ENCODE data around the gene PRDM2. TPM values are rescaled to one million over a fixed set of nuclear protein-coding genes. Genes with fewer than 3 reads are reported as not detected.

PRDM2 gene
- total RNA-seq, 2 donors from 2014 or later, result 29.3 to 30.0 TPM

- DNase-seq, result no peak
- H3K36me3 ChIP-seq, result no peaks in the 10 kb centered on the region
- no peak for TF ChIP-seq CTCF (IDR thresholded peaks at IDR 0.05)
- no peaks in the 10 kb centered on the region for H3K27me3 ChIP-seq
- intact Hi-C loops (cut with DNase I), result loop anchor here (5.0 kb wide), 2 partner anchors 65 to 150 kb away; no protein-coding TSS in a partner anchor
- no peak overlapping the region for H3K27ac ChIP-seq
- no peaks in the 10 kb centered on the region for H3K4me1 ChIP-seq
- H3K9me3 ChIP-seq, result no peaks in the 10 kb centered on the region
- no peak overlapping the region for H3K4me3 ChIP-seq
- H3K9ac ChIP-seq (ENCODE audit: low read depth in 2 of 2, low read length in 2 of 2), result no peak overlapping the region
These were observed 37.5 kb upstream of the PRDM2 start for GRCh38 chr1:13662493-13662892.

- Histone ChIP-seq H3K36me3 (no peaks in the 10 kb centered on the region), H3K27ac (no peak overlapping the region), H3K27me3 (no peaks in the 10 kb centered on the region), H3K4me1 (no peaks in the 10 kb centered on the region), H3K4me3 (no peak overlapping the region), H3K9me3 (no peaks in the 10 kb centered on the region), H3K9ac (ENCODE audit: low read depth in 2 of 2, low read length in 2 of 2) (no peak overlapping the region)
- no peak for DNase-seq
- TF ChIP-seq CTCF (IDR thresholded peaks at IDR 0.05), result no peak
- intact Hi-C loops (cut with DNase I), result loop anchor here (2.0 to 5.0 kb wide), 3 partner anchors 63 to 297 kb away; no protein-coding TSS in a partner anchor
These were observed 36.0 kb upstream of the PRDM2 start for GRCh38 chr1:13663969-13664368.

GRCh38 chr1:13664451-13664850 lies 35.5 kb upstream of the PRDM2 start:
- Histone ChIP-seq H3K36me3 (no peaks in the 10 kb centered on the region), H3K9ac (ENCODE audit: low read depth in 2 of 2, low read length in 2 of 2) (no peak overlapping the region), H3K9me3 (no peaks in the 10 kb centered on the region), H3K27me3 (no peaks in the 10 kb centered on the region), H3K4me3 (no peak overlapping the region), H3K27ac (no peak overlapping the region), H3K4me1 (no peaks in the 10 kb centered on the region)
- no peak for TF ChIP-seq CTCF (IDR thresholded peaks at IDR 0.05)
- DNase-seq, result no peak
- intact Hi-C loops (cut with DNase I), result loop anchor here (2.0 to 5.0 kb wide), 3 partner anchors 63 to 296 kb away; no protein-coding TSS in a partner anchor

GRCh38 chr1:13666317-13666716 lies 33.7 kb upstream of the PRDM2 start:
- Histone ChIP-seq H3K36me3 (no peaks in the 10 kb centered on the region), H3K27me3 (no peaks in the 10 kb centered on the region), H3K4me1 (no peaks in the 10 kb centered on the region), H3K9ac (ENCODE audit: low read depth in 2 of 2, low read length in 2 of 2) (no peak overlapping the region), H3K9me3 (no peaks in the 10 kb centered on the region), H3K27ac (no peak overlapping the region), H3K4me3 (no peak overlapping the region)
- no peak for DNase-seq
- intact Hi-C loops (cut with DNase I), result no loop called here
- TF ChIP-seq CTCF (IDR thresholded peaks at IDR 0.05), result no peak

- Histone ChIP-seq H3K9ac (ENCODE audit: low read depth in 2 of 2, low read length in 2 of 2) (no peak overlapping the region), H3K4me3 (no peak overlapping the region), H3K27me3 (no peaks in the 10 kb centered on the region), H3K27ac (no peak overlapping the region), H3K4me1 (no peaks in the 10 kb centered on the region), H3K36me3 (no peaks in the 10 kb centered on the region), H3K9me3 (no peaks in the 10 kb centered on the region)
- TF ChIP-seq CTCF (IDR thresholded peaks at IDR 0.05), result no peak
- intact Hi-C loops (cut with DNase I), result no loop called here
- DNase-seq, result no peak
These were observed 32.3 kb upstream of the PRDM2 start for GRCh38 chr1:13667691-13668090.

Measured in colonic mucosa (tissue), 4 donors.